Midbrain (tissue), 1 donor: ENCODE measurements around the gene F2RL1.
"Not testable (repeated sequence)": the region's sequence is repeated elsewhere in the genome, so short reads cannot be mapped to it uniquely, and the experiment has no call there.

Experiments
- DNase-seq: peaks from one replicate; lab custom pipeline; 2025; lab: John Stamatoyannopoulos, UW

Gene F2RL1

DNA sequence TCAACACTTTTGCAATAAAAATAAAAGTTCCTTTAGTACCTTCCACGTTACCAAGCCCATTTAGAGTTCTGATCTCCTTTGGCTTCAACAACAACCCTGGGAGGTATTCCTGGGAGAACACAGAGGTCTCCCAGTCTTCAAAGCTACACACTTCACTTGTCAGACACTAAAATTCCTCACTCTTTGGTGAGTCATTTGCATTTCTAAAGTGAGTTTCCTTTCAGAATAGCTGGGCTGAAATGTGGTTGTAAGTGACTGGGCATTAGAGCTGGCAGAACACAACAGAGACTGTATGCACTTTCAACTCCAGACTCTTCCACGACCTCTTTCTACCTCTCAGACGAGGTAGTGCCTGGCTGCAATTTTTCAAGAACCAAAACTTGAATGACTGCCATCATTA lies 11.5 kb upstream of the F2RL1 start:
- DNase-seq = no peak

DNA sequence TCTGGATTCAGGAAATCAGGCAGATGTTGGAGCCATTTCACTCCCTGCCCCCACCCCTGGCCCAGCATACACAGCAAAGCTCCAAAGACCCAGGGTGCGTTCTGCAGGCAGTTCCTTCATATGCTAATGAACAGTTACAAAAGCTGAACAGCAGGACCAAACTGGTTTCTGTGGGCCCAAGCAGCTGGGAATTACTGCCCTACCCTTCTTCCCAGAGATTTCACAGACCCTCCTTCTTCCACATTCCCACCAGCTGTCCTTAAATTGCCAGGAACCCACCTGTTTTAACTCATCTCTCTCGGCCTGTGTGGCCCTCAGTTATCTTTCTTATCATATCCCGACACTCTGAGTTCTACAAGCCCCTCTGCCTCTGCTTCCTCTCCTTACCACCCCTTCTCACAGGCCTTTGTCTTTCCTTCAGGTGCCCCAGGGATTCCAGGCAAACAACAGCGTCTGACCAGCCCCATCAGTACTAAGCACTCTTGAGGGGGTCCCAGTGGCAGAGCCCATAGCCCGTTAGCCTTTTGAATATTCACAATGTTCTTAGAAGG lies 10.6 kb upstream of the F2RL1 start:
- peak; percentile 42 for DNase-seq

DNA sequence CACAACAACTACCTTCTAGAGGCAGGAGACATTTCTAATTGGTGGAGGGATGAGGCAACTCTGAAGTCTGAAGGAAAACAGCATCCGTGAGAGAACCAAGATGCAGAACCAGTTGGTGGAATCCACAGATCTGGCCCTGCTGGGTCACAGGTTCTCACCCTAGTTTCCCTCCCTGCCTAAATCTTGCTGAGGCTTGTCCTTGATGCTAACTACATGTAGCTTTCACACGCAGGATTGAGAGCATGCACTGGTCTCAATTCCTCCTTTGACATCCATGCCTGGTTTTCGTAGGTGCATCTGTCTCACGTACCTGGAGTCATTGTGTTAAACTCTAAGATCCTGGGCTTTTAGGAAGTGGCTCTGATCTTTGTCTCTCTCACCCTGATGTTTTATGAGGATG lies 9.7 kb upstream of the F2RL1 start:
- DNase-seq = no peak

DNA sequence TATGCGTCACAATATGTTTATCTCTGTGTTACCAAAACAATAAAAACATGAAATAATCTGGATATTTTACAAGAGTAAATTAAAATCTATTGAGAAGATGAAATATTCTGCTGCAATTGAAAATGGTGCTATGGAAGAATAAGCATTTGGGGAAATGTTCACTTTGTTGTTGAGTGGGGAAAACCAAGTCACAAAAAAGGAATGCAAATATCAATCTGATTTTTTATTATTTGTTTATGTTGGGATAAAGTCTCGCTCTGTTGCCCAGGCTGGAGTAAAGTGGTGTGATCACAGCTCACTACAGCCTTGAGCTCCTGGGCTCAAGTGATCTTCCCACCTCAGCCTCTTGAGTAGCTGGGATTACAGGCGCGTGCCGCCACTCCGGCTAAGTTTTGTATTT lies 8.6 kb upstream of the F2RL1 start:
- DNase-seq = no peak

DNA sequence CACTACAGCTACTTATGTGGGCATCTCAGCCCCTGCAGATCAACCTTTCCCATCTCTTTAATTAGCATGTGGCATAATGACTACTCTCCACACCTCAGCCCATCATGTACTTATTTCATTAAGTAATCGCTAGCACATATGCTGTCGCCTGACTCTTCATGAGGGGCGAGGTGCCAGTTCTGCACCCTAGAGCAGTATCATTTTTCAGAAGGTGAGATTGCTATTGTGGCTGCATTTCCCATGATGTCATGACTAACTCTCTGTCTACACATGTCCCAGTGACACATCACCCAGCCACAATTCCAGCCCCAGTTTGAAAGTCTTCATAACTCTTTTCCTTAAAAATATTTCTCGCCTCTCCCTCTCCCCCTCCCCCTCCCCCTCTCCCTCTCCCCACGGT lies 7.6 kb upstream of the F2RL1 start:
- DNase-seq = no peak

DNA sequence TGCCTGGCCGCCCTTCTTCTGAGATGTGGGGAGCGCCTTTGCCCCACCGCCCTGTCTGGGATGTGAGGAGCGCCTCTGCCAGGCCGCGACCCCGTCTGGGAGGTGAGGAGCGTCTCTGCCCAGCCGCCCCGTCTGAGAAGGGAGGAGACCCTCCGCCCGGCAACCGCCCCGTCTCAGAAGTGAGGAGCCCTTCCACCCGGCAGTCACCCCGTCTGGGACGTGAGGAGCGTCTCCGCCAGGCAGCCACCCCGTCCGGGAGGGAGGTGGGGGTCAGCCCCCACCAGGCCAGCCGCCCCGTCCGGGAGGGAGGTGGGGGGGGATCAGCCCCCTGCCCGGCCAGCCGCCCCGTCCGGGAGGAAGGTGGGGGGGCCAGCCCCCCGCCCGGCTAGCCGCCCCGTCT lies 6.6 kb upstream of the F2RL1 start:
- DNase-seq = not testable (repeated sequence)

DNA sequence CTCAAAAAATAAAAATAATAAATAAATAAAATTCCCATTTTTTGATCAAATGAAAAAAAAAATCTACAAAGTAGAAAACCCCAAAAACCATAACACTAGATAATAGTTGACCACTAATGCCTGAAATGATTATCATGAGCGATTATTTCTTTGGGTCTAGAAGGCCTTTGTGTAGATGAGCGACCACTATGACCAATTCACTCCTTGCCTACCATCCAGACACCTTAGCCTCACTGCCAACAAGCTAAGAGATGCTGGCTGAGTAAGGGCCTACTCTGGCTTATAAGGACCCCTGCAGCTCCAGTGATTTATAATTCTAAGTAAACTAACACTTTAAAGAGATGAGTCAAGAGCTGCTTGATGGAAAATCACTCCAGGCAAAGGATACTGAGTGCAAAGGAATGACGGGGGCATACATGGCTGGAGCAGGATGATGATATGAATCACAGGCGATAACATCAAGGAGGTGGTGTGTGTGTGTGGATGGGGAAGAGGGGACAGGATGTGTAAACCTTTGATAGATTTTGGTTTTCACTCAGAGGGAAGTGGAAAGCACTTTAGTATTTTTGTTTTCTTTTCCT lies 4.8 kb upstream of the F2RL1 start:
- no peak for DNase-seq

DNA sequence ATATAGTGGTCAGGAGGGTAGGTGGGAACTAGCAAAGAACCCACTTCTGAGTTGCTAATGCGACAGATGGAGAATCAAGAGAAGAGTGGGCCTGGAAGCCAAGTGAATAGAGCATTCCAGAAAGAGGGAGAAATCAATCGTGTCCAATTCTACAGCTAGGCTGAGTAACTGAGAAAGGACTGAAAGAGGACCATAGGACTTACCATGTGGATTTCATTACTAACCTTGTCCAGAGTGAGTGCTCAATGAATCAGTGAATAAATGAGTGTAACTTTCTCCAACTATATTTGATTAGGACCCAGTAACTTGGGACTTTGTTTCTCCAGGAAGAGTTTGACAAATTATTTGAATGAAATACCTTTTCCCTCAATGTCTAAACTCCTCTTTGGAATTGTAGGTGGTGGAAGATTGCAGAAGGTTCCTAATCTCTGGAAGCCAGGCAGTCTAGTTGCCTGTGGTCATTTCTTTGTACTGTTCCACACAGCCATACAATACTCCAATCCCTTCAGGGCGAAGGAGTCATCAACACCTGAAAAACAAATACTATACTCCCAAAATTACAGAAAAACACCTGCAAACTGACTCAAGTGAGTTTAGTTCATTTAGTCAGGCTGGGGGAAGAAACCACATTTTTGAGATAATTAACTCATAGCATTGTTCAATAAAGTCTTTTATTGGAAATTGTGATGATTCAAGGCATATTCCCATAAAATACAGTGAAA lies 2.6 kb upstream of the F2RL1 start:
- DNase-seq = no peak

DNA sequence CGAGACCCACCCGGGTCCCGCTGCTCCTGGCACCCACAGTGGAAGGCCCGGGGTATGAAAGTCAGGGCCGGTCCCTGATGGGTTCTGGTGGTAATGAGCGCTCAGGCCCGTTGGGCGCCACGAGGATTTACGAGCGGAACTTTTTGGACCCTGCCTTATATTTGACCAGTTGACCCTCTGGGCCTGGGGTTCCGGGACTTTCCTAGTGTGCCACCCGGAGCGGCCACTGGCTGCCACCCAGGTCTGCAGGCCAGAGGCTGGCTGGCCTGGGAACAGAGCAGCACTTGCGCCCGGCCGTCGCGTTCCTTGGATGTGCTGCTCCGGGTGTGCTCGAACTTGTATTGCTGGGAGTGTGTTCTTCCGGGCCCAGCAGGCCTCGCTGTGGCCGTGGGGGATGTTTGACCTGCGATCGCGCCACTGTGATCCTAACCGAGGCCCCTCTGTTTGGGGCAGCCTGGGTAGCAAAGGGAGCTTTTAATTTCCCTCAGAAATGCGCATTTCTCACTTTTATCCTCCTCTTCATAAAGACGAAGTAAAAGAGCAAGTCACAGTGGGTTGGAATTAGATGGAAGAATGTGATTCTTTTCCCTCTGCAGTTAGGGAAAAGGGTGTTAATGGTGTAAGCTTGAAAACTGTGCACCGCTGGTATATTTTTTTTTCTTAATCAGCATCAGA lies 1.2 kb downstream of the F2RL1 start:
- no peak for DNase-seq

DNA sequence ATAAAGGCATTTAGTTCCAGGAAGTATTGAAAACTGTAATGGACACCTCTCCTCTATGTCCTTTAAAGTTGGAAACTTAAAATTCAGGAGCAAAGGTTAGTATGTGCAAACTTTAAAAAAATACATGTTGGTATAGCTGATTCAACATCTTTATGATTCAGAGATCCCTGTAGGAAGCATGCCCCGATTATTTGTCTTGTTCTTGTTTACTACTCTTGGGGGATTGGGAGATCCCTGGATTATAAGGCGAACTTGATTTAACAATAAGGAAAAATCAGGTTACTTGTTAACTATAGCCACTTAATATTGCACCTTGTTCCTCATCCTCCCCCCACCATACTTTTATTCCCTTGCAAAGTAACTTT lies 1.7 kb downstream of the F2RL1 start:
- DNase-seq = no peak

DNA sequence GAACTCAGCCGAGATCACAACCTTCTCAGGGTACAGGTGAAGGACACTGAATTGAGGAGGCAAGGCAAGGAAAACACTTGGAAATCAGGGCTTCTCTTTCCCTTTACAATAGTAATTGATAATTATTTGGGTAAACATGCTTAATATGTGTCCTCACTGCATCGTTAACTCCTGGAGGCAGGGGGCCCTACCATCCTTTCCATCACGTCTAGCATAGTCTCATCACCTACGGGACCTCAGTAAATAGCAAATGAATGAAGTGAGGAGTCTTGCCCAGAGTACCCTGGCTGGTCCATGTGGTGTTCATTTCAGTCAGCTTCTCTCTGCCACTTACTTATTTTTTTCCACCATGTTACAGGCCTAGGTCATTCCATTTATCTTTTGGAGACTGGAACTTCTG lies 2.3 kb downstream of the F2RL1 start:
- DNase-seq = no peak

DNA sequence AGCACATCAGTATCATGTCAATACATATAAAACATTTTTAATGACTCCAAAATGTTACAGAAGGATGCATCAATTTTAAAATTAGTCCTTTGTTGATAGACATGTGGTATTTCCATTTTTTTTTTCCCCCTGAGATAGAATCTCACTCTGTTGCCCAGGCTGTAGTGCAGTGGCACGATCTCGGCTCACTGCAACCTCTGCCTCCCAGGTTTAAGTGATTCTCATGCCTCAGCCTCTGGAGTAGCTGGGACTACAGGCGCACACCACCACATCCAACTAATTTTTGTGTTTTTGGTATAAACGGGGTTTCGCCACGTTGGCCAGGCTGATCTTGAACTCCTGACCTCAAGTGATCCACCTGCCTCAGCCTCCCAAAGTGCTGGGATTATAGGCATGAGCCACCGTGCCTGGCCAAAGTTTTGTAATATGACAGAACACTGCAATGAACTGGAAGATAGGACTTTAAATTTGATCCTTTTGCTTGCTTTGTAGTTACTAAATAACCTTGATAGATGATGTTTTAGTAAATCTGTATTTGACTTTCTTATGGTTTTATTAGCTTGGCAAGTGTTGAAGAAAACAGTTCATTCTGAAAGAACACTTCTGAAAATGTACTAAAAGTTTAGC lies 3.4 kb downstream of the F2RL1 start:
- not testable (repeated sequence) for DNase-seq

DNA sequence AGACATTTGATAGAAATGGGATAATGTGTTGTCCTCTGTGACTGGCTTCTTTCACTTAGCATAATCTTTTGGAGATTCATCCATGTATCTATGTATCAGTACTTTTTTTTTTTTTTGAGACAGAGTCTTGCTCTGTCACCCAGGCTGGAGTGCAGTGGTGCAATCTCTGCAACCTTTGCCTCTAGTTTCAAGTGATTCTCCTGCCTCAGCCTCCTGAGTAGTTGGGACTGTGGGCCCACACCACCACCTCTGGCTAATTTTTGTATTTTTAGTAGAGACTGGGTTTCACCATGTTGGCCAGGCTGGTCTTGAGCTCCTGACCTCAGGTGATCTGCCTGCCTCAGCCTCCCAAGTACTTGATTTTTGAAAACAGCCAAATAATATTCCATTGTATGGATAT lies 7.6 kb downstream of the F2RL1 start:
- DNase-seq = not testable (repeated sequence)

DNA sequence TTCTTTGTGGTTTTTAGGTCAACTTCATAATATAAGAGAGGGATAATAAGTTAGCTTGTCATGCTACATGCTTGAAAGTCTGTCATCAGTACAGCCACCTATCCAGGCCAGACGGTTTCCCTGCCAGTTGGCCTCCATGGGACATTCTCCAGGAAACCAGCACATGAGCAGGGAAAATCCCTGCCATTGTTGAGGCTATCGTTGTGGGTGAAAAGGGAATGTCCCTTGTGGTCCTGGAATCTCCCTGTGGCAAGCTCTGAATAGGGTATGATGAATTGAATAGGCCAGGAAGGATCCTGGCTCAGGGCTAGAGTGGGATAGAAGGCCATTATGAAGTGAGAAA lies 12.3 kb downstream of the F2RL1 start:
- DNase-seq = no peak

DNA sequence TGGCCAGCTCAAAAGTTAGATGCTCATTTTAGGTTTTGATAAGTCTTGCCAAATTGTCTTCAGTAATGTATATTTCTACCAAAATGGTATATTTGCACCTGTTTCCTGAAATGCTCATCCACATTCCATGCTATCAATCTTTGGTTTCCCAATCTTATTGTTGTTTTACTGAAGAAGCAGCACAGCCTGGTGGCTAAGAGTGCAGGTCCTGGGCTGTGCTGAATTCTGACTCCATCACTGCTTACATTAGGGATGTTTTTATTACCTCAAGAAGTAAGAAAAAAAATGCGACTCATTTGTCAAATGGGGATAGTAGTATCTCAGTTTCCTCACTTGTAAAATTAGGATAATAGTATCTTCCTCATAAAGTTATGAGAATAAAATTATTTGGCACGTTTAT lies 17.4 kb downstream of the F2RL1 start:
- no peak for DNase-seq

DNA sequence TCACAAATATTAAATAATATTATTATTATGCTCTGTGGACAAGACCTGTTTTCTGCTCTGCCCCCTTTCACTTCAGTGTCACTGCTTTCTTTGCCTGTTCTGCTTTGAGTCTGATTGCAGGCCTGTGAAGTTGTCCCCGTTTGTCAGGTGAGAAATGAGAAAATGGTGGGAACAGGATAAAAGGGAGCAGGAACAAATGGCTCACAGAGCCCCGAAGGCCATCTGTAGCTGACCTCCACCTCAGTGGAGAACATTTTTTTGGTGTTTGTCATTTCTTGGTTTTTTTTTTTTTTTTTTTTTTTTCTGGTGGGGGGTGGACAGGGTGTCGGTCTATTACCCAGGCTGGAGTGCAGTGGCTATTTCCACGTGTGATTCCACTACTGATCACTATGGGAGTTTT lies 17.8 kb downstream of the F2RL1 start:
- no peak for DNase-seq

DNA sequence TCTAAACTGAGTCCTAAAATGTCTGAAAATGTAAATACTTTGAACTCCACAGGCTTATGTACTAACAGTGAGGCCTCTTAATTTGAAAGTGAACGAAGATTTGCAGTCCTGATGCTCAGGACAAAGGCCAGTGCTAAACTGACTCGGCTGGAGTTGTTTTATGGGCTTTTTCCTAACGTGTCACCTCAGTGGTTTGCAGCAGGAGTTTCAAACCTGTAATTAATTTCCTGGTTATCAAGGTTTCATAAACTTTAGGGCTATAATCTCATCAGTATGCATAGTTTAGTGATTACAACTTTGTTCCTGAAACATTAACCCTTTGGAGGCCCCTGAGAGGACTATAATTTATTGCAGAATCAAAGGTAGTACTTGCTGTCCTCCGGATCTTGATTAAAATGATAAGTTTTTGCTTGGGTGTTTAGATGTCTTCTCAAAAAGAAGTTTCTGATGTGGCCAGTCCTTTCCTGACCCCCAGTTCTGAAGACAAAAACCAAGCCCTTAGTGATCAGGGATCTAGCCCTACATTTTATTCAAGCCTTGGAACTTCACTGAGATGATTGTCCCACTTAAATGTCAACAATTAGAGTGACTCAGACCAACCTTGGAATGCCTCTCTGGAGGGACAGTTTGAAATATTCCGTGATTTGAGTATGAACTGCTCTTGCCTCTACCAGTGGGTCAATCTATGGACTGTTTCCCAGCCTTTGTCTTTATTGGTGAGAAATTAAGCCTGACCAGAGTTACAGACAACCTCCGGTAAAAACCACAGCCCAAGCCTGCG lies 19.8 kb downstream of the F2RL1 start:
- no peak for DNase-seq

DNA sequence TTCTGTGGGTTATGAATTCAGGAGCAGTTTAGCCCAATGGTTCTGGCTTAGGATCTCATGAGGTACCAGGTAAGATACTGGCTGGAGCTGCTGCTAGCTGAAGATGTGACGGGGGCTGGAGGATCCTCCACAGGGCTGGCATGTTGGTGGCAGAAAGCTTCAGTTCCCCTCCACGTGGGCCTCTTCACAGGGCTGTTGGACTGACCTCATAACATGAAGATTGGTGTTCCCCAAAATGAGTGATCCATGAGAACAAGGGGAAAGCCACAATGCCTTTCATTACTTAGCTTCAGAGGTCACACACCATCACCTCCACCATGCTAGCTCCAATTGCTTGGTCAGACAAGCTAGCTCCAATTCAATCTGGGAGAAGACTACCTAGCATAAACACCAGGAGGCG lies 22.5 kb downstream of the F2RL1 start:
- no peak for DNase-seq

DNA sequence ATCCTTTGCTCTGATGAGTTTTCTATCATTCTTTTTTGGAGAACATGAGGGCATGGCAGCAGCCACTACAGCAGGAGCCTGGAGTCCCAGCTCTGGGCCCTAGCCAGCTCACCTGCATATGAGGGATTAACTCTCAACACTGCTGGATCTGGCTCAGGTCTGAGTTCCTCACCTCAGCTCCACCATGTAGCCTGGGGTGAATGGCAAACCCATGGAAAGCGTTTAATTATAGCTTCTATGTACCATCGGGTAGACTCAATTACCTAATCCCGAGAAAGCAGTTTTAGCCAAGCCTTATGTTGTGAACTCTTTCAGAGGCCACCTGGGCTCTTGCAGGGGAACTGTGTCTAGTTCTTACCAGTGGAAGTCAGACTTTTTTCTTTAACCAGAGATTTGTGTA lies 27.1 kb downstream of the F2RL1 start:
- no peak for DNase-seq

DNA sequence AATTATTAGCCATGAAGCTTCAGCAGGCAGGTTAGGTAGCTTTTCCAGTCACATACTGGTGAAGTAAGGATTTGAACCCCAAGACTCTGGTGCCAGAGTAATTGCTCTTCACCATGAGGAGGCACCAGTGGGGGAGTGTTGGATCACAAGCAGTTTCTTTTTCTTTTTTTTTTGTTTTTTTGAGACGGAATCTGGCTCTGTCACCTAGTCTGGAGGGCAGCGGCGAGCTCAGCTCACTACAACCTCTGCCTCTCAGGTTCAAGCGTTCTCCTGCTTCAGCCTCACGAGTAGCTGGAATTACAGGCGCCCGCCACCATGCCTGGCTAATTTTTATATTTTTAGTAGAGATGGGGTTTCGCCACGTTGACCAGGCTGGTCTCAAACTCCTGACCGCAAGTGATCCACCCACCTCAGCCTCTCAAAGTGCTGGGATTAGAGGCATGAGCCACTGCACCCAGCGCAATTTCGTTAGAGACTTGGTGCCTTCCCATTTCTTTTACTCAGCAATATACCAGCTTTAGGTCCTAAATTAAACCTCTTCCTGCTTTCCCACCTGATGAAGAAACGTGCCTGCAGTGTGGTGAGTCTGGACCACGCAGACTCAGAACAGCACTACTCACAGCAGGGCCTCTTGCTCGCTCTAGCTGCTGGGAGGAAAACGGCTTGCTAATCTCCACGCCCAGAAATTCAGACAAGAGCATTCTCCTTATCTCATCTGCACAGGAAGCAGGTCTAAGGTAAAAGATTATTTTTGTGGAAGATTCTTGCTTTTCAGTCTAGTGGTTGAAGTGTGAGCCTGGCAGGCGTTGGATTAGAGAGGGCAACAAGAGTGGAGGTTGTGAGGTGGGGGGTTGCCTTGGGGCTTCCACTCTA lies 30.8 kb downstream of the F2RL1 start, which contains the start of gene S100Z:
S100Z (plus strand) TSS at position 596 of the 873 bp plus-strand sequence. CDS start 25,346 bp downstream, outside the sequence.
- DNase-seq = no peak

DNA sequence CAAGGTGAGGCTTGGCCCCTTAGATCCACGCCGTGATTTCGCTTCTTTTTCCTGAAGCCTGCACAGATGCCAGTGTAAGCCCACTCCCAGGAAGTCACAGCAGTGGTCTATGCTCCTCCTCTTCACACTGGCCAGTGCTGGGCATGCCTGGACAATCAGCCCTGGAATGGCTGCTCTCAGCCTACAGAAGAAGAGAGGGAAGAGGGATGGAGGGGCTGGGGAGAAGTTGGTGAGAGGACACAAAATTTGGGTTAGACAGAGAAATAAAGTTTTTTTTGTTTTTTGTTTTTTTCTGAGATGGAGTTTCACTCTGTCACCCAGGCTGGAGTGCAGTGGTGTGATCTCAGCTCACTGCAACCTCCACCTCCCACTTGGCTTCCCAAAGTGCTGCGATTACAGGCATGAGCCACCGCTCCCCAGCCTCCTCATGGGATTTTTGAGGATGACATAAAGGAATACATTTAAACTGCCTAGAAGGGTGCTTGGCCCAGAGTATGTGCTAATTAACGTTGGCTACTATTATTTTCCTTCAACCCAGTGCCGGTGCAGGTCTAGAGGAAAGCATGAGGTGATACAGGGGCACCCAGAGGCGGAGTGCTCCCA lies 31.8 kb downstream of the F2RL1 start:
- no peak for DNase-seq
